K562 (cell line): Measurements from ENCODE around the gene CLIP1. TPM values are rescaled to one million over a fixed set of nuclear protein-coding genes. Genes with fewer than 3 reads are reported as not detected.

ENCODE experiments used
- ATAC-seq: fragments of 200-7000 bp; cut with Tn5 transposase; 3 replicates; pipeline ENCODE4 v1.9.1; 2020; ENCODE audit warnings: moderate library complexity
- BruUV-seq: library from RNA; stranded (reverse); fragments of 400-500 nt; replicated peaks from 2 replicates; lab custom pipeline; 2021; lab: Mats Ljungman, UMichigan
- CTCF ChIA-PET: fragments of 300-600 bp; formaldehyde crosslinking; extraction: SDS; loops from one replicate; lab custom pipeline; 2021; ENCODE audit warnings: low intra/inter-chr PET ratio; lab: Yijun Ruan, JAX
- POLR2A ChIA-PET: fragments of 300-600, 350-650 bp; sonication (Branson Sonifier 250); formaldehyde crosslinking; extraction: SDS; loops from one replicate; lab custom pipeline; 2021; ENCODE audit warnings: antibody characterized with exemption, inconsistent platforms; lab: Yijun Ruan, JAX
- DNase-seq, 4 experiments: peaks; one replicate each; pipeline versions ENCODE4 v3.0.0 to v3.0.0-alpha.2; 2011 to 2018; ENCODE audit warnings: low spot score in 3 of 4, mixed read lengths in 3 of 4; ENCODE audit errors: extremely low read depth in 1 of 4
- FAIRE-seq: peaks from 2 replicates; lab custom pipeline; 2011; peaks lifted over from hg19 to GRCh38; lab: Jason Lieb, UNC
- H2AFZ ChIP-seq: 2 replicates; pipeline ENCODE4 v1.6.0; 2011; ENCODE audit warnings: low read depth, low read length, control low read depth, inconsistent platforms
- H3K27ac ChIP-seq: fragments of 200-600 bp; 3 replicates; pipeline ENCODE4 v1.8.0; 2011; ENCODE audit warnings: low read depth, mild to moderate bottlenecking, control low read depth, inconsistent platforms, low read length, moderate library complexity, mixed read lengths; ENCODE audit errors: extremely low read depth
- H3K27me3 ChIP-seq, 2 experiments: fragments of 300-600 bp in 1 of 2; 2 replicates in 1 of 2; 3 replicates in 1 of 2; pipeline versions ENCODE4 v1.6.0 to v1.8.0; 2011; ENCODE audit warnings: inconsistent platforms in 2 of 2, low read length in 2 of 2, mild to moderate bottlenecking in 1 of 2, mixed read lengths in 1 of 2, moderate library complexity in 1 of 2; ENCODE audit not compliant: control insufficient read depth in 2 of 2, insufficient read depth in 2 of 2
- H3K36me3 ChIP-seq: fragments of 300-600 bp; 3 replicates; pipeline ENCODE4 v1.8.0; 2011; ENCODE audit warnings: mild to moderate bottlenecking, low read length, inconsistent platforms; ENCODE audit not compliant: control insufficient read depth, insufficient read depth
- H3K4me1 ChIP-seq, 2 experiments: fragments of 200-600 bp in 1 of 2; replicated peaks in 1 of 2; 2 replicates in 1 of 2; 3 replicates in 1 of 2; pipeline versions ENCODE4 v1.5.1 to v1.8.0; 2011; ENCODE audit warnings: inconsistent platforms in 2 of 2, low read length in 2 of 2, mild to moderate bottlenecking in 1 of 2, mixed read lengths in 1 of 2, moderate library complexity in 1 of 2; ENCODE audit not compliant: control insufficient read depth in 2 of 2, insufficient read depth in 2 of 2
- H3K4me2 ChIP-seq: 2 replicates; pipeline ENCODE4 v1.6.1; 2011; ENCODE audit warnings: low read length, control low read depth, inconsistent platforms, mixed read lengths; ENCODE audit not compliant: insufficient read depth
- H3K4me3 ChIP-seq: fragments of 200-600 bp; sonication (generic), shearing (Covaris generic); 2 replicates; pipeline ENCODE4 v1.5.1; 2016; ENCODE audit warnings: control low read depth, inconsistent platforms
- H3K79me2 ChIP-seq: fragments of 200-600 bp; 3 replicates; pipeline ENCODE4 v1.8.0; 2011; ENCODE audit warnings: low read length, inconsistent platforms; ENCODE audit not compliant: control insufficient read depth, insufficient read depth
- H3K9ac ChIP-seq, 2 experiments: 2 replicates each; pipeline versions ENCODE4 v1.6.0 to v1.6.1; 2011; ENCODE audit warnings: low read depth in 2 of 2, low read length in 2 of 2, control low read depth in 1 of 2, inconsistent platforms in 1 of 2, mild to moderate bottlenecking in 1 of 2, mixed read lengths in 1 of 2; ENCODE audit not compliant: insufficient read depth in 1 of 2
- H3K9me1 ChIP-seq: one replicate; pipeline ENCODE4 v1.6.0; 2011; ENCODE audit warnings: inconsistent platforms, mild to moderate bottlenecking, low read length, moderate library complexity; ENCODE audit not compliant: control insufficient read depth, insufficient read depth
- H3K9me3 ChIP-seq: replicated peaks from 2 replicates; pipeline ENCODE4 v1.5.1; 2011; ENCODE audit warnings: low read depth, low read length, inconsistent platforms; ENCODE audit not compliant: control insufficient read depth, insufficient read depth
- H4K20me1 ChIP-seq: replicated peaks from 2 replicates; pipeline ENCODE4 v1.6.1; 2011; ENCODE audit warnings: low read length, inconsistent platforms, mixed read lengths; ENCODE audit not compliant: control insufficient read depth, insufficient read depth
- BRCA1 ChIP-seq, 2 experiments: fragments of 450-650 bp in 1 of 2; sonication (generic) in 1 of 2; formaldehyde crosslinking in 1 of 2; IDR thresholded peaks; 2 replicates each; pipeline versions ENCODE4 v1.5.0 to v1.6.1; 2017 to 2020; ENCODE audit warnings: mild to moderate bottlenecking in 1 of 2, missing genetic modification reagents in 1 of 2
- BRD9 ChIP-seq: fragments of 450-650 bp; IDR thresholded peaks from 2 replicates; pipeline ENCODE4 v1.6.1; 2018; ENCODE audit warnings: low read depth; ENCODE audit not compliant: partially characterized antibody
- FOXA3 ChIP-seq, 2 experiments: fragments of 450-650 bp in 1 of 2; sonication (generic) in 1 of 2; formaldehyde crosslinking; IDR thresholded peaks in 1 of 2; conservative IDR thresholded peaks in 1 of 2; 2 replicates each; pipeline versions ENCODE4 v1.4.0 to v1.8.0; 2020 to 2022; ENCODE audit warnings: mild to moderate bottlenecking in 2 of 2, missing genetic modification reagents in 1 of 2
- MEIS2 ChIP-seq: fragments of 450-650 bp; IDR thresholded peaks from 2 replicates; pipeline ENCODE4 v1.6.1; 2014; ENCODE audit warnings: mild to moderate bottlenecking; ENCODE audit not compliant: partially characterized antibody
- NFYB ChIP-seq: IDR thresholded peaks from 2 replicates; pipeline ENCODE4 v1.6.1; 2011; ENCODE audit warnings: mild to moderate bottlenecking, moderate library complexity; ENCODE audit not compliant: insufficient read length; ENCODE audit errors: extremely low read depth
- PKNOX1 ChIP-seq: fragments of 450-650 bp; IDR thresholded peaks from 2 replicates; pipeline ENCODE4 v1.6.1; 2016
- RBFOX2 ChIP-seq: fragments of 200-400 bp; formaldehyde crosslinking; IDR thresholded peaks from 2 replicates; pipeline ENCODE4 v1.6.1; 2017; ENCODE audit warnings: low read depth, mild to moderate bottlenecking, low read length, moderate library complexity
- SIN3A ChIP-seq, 2 experiments: fragments of 150-350 bp in 1 of 2; IDR thresholded peaks; 2 replicates each; pipeline ENCODE4 v1.6.1; 2011 to 2016; ENCODE audit warnings: borderline replicate concordance in 2 of 2, low read depth in 2 of 2, low read length in 2 of 2, mild to moderate bottlenecking in 2 of 2, moderate library complexity in 2 of 2; ENCODE audit not compliant: control insufficient read depth in 1 of 2
- SMARCA4 ChIP-seq: fragments of 450-650 bp; IDR thresholded peaks from 2 replicates; pipeline ENCODE4 v1.6.1; 2016
- SP1 ChIP-seq: sonication (generic); formaldehyde crosslinking; IDR thresholded peaks from 2 replicates; pipeline ENCODE4 v1.8.1; 2022; ENCODE audit warnings: mild to moderate bottlenecking, missing genetic modification reagents
- TEAD4 ChIP-seq, 2 experiments: sonication (generic) in 1 of 2; formaldehyde crosslinking in 1 of 2; IDR thresholded peaks; 2 replicates each; pipeline versions ENCODE4 v1.6.1 to v1.8.0; 2012 to 2022; ENCODE audit warnings: borderline replicate concordance in 1 of 2, inconsistent platforms in 1 of 2, low read length in 1 of 2, mild to moderate bottlenecking in 1 of 2, missing genetic modification reagents in 1 of 2
- TFAM ChIP-seq: fragments of 250-450 bp; sonication (Bioruptor Pico); conservative IDR thresholded peaks from 2 replicates; pipeline ENCODE4 v1.5.0; 2021; ENCODE audit warnings: mild to moderate bottlenecking, moderate library complexity
- ZBTB9 ChIP-seq: fragments of 450-650 bp; formaldehyde crosslinking; IDR thresholded peaks from 2 replicates; pipeline ENCODE4 v1.4.0; 2020; ENCODE audit warnings: mild to moderate bottlenecking, moderate library complexity
- WGBS: fragments of 100-300 bp; shearing (Covaris generic); methylation state at CpG from one replicate; pipeline ENCODE4 v1.1.6; 2016; ENCODE audit warnings: low coverage, mixed read lengths; ENCODE audit not compliant: insufficient coverage; ENCODE audit errors: missing lambda C conversion rate; 5-methylcytosine and 5-hydroxymethylcytosine counted together
- in situ Hi-C: fragments of 300-500 bp; cut with MboI; formaldehyde crosslinking; loops from 4 replicates; pipeline ENCODE4 v1.15.0; 2018; ENCODE audit warnings: inconsistent platforms, mixed read lengths
- intact Hi-C: fragments of 100-400 bp; cut with micrococcal nuclease; formaldehyde crosslinking; loops from 2 replicates; pipeline ENCODE4 v1.14.2; 2022
- polyA plus RNA-seq, 8 experiments: library from polyadenylated mRNA; depleted of rRNA in 4 of 8; stranded (reverse) in 5 of 8; unstranded in 3 of 8; fragments of >200 nt; fragmentation: Nextera tagmentation in 2 of 8; fragmentation: Illumina TruSeq in 1 of 8; extraction: Ambion mirVana in 2 of 8; extraction: Trizol in 1 of 8; gene quantifications; 2 replicates each; pipeline versions ENCODE4 v1.2.1 to v1.2.3, GENCODE V29; 2011 to 2014; ENCODE audit warnings: inconsistent platforms in 1 of 8, missing spikeins in 1 of 8
- total RNA-seq, 7 experiments: library from RNA; depleted of rRNA in 6 of 7; stranded (reverse); fragments of >200 nt in 6 of 7; fragmentation: Illumina TruSeq in 2 of 7; extraction: Trizol in 2 of 7; gene quantifications; 2 replicates each; pipeline versions ENCODE4 v1.2.1 to v1.2.3, GENCODE V29; 2011 to 2021; ENCODE audit warnings: low replicate concordance in 1 of 7
- TF ChIP-seq, protein P1 (sequence below), 2 experiments: IDR thresholded peaks in 1 of 2; conservative IDR thresholded peaks in 1 of 2; 2 replicates each; pipeline ENCODE4 v1.6.1; 2016; ENCODE audit warnings: low read depth in 2 of 2, mild to moderate bottlenecking in 1 of 2, missing compliant biosample characterization in 1 of 2, missing genetic modification characterization in 1 of 2, moderate library complexity in 1 of 2

CLIP1 gene
- total and polyA plus RNA-seq, 9 of the 15 experiments (the other 6 are each of a cell fraction or from before 2014, with no cell fraction given), result 5.8 to 33.9 (median 27.6) TPM

DNA sequence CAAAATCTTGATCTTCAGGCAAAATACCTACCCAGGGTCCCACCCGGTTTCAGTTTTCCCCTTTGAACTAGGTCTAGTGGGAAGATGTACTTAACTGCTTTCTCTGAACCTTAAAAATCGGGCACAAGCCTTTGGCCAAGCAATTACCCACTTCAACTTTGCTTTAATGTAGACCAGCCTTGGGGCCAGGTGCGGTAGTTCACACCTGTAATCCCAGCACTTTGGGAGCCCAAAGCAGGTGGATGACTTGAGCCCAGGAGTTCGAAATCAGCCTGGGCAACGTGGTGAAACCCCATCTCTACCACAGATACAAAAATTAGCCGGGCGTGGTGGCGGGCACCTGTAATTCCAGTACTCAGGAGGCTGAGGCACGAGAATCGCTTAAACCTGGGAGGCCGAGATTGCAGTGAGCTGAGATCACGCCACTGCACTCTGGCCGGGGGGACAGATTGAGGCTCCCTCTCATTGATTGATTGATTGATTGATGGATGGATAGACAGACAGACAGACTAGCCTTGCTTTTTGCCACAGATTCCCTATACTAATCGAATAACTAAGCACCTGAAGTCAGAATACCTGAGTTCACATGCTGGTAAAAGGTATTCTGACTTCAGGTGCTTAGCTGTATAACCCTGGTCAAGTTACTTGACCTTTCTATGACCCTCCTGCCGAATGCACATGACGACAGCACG is 1.9 kb downstream of the CLIP1 start:
- no peak for DNase-seq
- Histone ChIP-seq H3K79me2 (peaks cover 50% of the 10 kb centered on the region), H3K4me1 (peaks cover 26 to 31% of the 10 kb centered on the region in 2 experiments), H3K9me3 (no peaks in the 10 kb centered on the region), H3K9ac (peak overlapping the region; percentile 27 to 85; a peak in 1 of 4 replicates), H3K27ac (no peak overlapping the region; the same call in 2 of the 3 replicates), H3K9me1 (no peaks in the 10 kb centered on the region), H3K27me3 (no peaks in the 10 kb centered on the region), H2AFZ (no peak overlapping the region), H3K4me3 (peak overlapping the region; percentile 72), H3K36me3 (no peaks in the 10 kb centered on the region), H4K20me1 (no peaks in the 10 kb centered on the region), H3K4me2 (peak overlapping the region; percentile 88)
- 51% methylated on average over 17 of the region's 17 CpGs for WGBS
- no peak for ATAC-seq
- CTCF ChIA-PET, result interaction anchor here (1.3 kb wide), 1 partner anchor 21 kb away, joined by 6 read pairs; no protein-coding TSS in a partner anchor
- POLR2A ChIA-PET, result interaction anchor here (0.6 to 4.6 kb wide), 8 partner anchors 10 to 80 kb away, joined by 3 to 30 read pairs (median 4); partner anchors contain the start of gene ZCCHC8
- peak; percentile 48 for FAIRE-seq
- BruUV-seq, result no TSS peak
- in situ Hi-C loops (no loop called here), intact Hi-C loops (loop anchor here (1.0 to 5.0 kb wide), 3 partner anchors 20 to 88 kb away; no protein-coding TSS in a partner anchor)
- 0 out of 2 replicates have a peak, but pooled peaks have one; percentile 4 for TF ChIP-seq TEAD4 (IDR thresholded peaks at IDR 0.05; ENCODE audit: low read length)
- no peak for TF ChIP-seq TEAD4 (CRISPR knock-in tag; IDR thresholded peaks at IDR 0.05; ENCODE audit: borderline replicate concordance)
- TF ChIP-seq SMARCA4, result no peak
- TF ChIP-seq FOXA3 (CRISPR knock-in tag; conservative IDR thresholded peaks at IDR 0.05 in 1 of 2, IDR thresholded peaks at IDR 0.05 in 1 of 2), result 0 out of 4 replicates have a peak, but pooled peaks of 1 of the 2 experiments have one; percentile 48
- peak; percentile 43; the same call in 1 of the 2 replicates for TF ChIP-seq PKNOX1
- no peak for TF ChIP-seq ZBTB9 (CRISPR knock-in tag)
- TF ChIP-seq, protein P1, sequence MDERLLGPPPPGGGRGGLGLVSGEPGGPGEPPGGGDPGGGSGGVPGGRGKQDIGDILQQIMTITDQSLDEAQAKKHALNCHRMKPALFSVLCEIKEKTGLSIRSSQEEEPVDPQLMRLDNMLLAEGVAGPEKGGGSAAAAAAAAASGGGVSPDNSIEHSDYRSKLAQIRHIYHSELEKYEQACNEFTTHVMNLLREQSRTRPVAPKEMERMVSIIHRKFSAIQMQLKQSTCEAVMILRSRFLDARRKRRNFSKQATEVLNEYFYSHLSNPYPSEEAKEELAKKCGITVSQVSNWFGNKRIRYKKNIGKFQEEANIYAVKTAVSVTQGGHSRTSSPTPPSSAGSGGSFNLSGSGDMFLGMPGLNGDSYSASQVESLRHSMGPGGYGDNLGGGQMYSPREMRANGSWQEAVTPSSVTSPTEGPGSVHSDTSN (CRISPR knock-in tag; IDR thresholded peaks at IDR 0.05; ENCODE audit: low read depth), result no peak
- TF ChIP-seq, protein P1 (tag; conservative IDR thresholded peaks at IDR 0.05; ENCODE audit: low read depth), result peak; percentile 50
- TF ChIP-seq RBFOX2, result peak; percentile 44
- no peak for TF ChIP-seq NFYB
- TF ChIP-seq SIN3A (IDR thresholded peaks at IDR 0.05; ENCODE audit: borderline replicate concordance in 2 of 2, control insufficient read depth in 1 of 2, low read depth in 2 of 2, low read length in 2 of 2), result 0 out of 4 replicates have a peak, but pooled peaks of 1 of the 2 experiments have one; percentile 3
- no peak for TF ChIP-seq BRD9
- no peak for TF ChIP-seq BRCA1 (IDR thresholded peaks at IDR 0.05)
- no peak for TF ChIP-seq BRCA1 (CRISPR knock-in tag; IDR thresholded peaks at IDR 0.05)
- no peak for TF ChIP-seq SP1 (CRISPR knock-in tag)
- peak; percentile 79 for TF ChIP-seq MEIS2
- TF ChIP-seq TFAM (CRISPR knock-in tag), result no peak
